IMR-90 (cell line): Measurements from ENCODE around the gene PDS5B. TPM values are rescaled to one million over a fixed set of nuclear protein-coding genes. Genes with fewer than 3 reads are reported as not detected.

ENCODE experiments used
- ATAC-seq: fragments of 200-7000 bp; cut with Tn5 transposase; 2 replicates; pipeline ENCODE4 v1.9.1; 2020; ENCODE audit warnings: low read depth, mild to moderate bottlenecking, moderate library complexity
- BruUV-seq: library from RNA; stranded (reverse); fragments of 400-500 nt; replicated peaks from 2 replicates; lab custom pipeline; 2021; lab: Mats Ljungman, UMichigan
- CTCF ChIA-PET: fragments of 300-600 bp; formaldehyde crosslinking; extraction: SDS; loops from one replicate; lab custom pipeline; 2021; ENCODE audit warnings: antibody characterized with exemption; lab: Yijun Ruan, JAX
- POLR2A ChIA-PET: fragments of 300-600 bp; sonication (Branson Sonifier 250); formaldehyde crosslinking; loops from one replicate; lab custom pipeline; 2022; ENCODE audit warnings: antibody characterized with exemption; ENCODE audit not compliant: unreplicated experiment; lab: Charles Lee
- DNase-seq: peaks from one replicate; pipeline ENCODE4 v3.0.0; 2013
- H2AFZ ChIP-seq: replicated peaks from 2 replicates; pipeline ENCODE3; 2013; ENCODE audit warnings: low read length, mild to moderate bottlenecking; ENCODE audit not compliant: poor library complexity
- H2AK5ac ChIP-seq: 2 replicates; pipeline ENCODE4 v1.6.1; 2013; ENCODE audit warnings: low read depth, low read length, inconsistent platforms
- H2AK9ac ChIP-seq: replicated peaks from 2 replicates; pipeline ENCODE3; 2013; ENCODE audit warnings: mild to moderate bottlenecking, low read depth, low read length, moderate library complexity; ENCODE audit not compliant: poor library complexity
- H2BK120ac ChIP-seq: 2 replicates; pipeline ENCODE4 v1.6.1; 2013; ENCODE audit warnings: low read depth, low read length, inconsistent platforms
- H2BK15ac ChIP-seq: 3 replicates; pipeline ENCODE4 v1.6.1; 2013; ENCODE audit warnings: low read depth, low read length, inconsistent platforms
- H2BK20ac ChIP-seq: 2 replicates; pipeline ENCODE4 v1.6.1; 2013; ENCODE audit warnings: low read depth, mild to moderate bottlenecking, inconsistent platforms, low read length, moderate library complexity
- H2BK5ac ChIP-seq: 2 replicates; pipeline ENCODE4 v1.6.1; 2013; ENCODE audit warnings: mild to moderate bottlenecking, low read depth, low read length, inconsistent platforms; ENCODE audit not compliant: poor library complexity, severe bottlenecking
- H3K14ac ChIP-seq: replicated peaks from 2 replicates; pipeline ENCODE4 v1.6.1; 2013; ENCODE audit warnings: low read depth, low read length, inconsistent platforms
- H3K18ac ChIP-seq: 2 replicates; pipeline ENCODE4 v1.6.1; 2013; ENCODE audit warnings: low read depth, low read length, control low read depth
- H3K23ac ChIP-seq: 2 replicates; pipeline ENCODE4 v1.6.1; 2013; ENCODE audit warnings: low read depth, low read length, inconsistent platforms
- H3K27ac ChIP-seq: 2 replicates; pipeline ENCODE4 v1.5.1; 2013; ENCODE audit warnings: mild to moderate bottlenecking, control low read depth, low read length; ENCODE audit not compliant: insufficient read depth
- H3K27me3 ChIP-seq: 2 replicates; pipeline ENCODE4 v1.6.1; 2013; ENCODE audit warnings: low read length; ENCODE audit not compliant: control insufficient read depth, insufficient read depth
- H3K36me3 ChIP-seq: 2 replicates; pipeline ENCODE4 v1.6.1; 2013; ENCODE audit warnings: low read length, mixed read lengths; ENCODE audit not compliant: control insufficient read depth, insufficient read depth
- H3K4ac ChIP-seq: 2 replicates; pipeline ENCODE4 v1.6.1; 2013; ENCODE audit warnings: low read depth, low read length, inconsistent platforms
- H3K4me1 ChIP-seq: 2 replicates; pipeline ENCODE4 v1.6.1; 2013; ENCODE audit warnings: low read length, mixed read lengths; ENCODE audit not compliant: control insufficient read depth, insufficient read depth
- H3K4me2 ChIP-seq: 2 replicates; pipeline ENCODE4 v1.6.1; 2013; ENCODE audit warnings: low read depth, mild to moderate bottlenecking, control low read depth, low read length, moderate library complexity
- H3K4me3 ChIP-seq: 2 replicates; pipeline ENCODE4 v1.5.1; 2013; ENCODE audit warnings: low read depth, mild to moderate bottlenecking, control low read depth, low read length, moderate library complexity; ENCODE audit not compliant: insufficient read depth
- H3K56ac ChIP-seq: 2 replicates; pipeline ENCODE4 v1.6.1; 2013; ENCODE audit warnings: low read length, inconsistent platforms; ENCODE audit not compliant: insufficient read depth; ENCODE audit errors: extremely low read depth
- H3K79me1 ChIP-seq, 2 experiments: 2 replicates each; pipeline ENCODE4 v1.6.1; 2013; ENCODE audit warnings: low read length in 2 of 2, inconsistent platforms in 1 of 2, low read depth in 1 of 2
- H3K9ac ChIP-seq: 2 replicates; pipeline ENCODE4 v1.6.1; 2013; ENCODE audit warnings: low read depth, low read length, control low read depth
- H3K9me1 ChIP-seq: 2 replicates; pipeline ENCODE4 v1.6.1; 2013; ENCODE audit warnings: low read length, inconsistent platforms; ENCODE audit not compliant: insufficient read depth
- H3K9me3 ChIP-seq: 2 replicates; pipeline ENCODE4 v1.6.1; 2013; ENCODE audit warnings: low read length; ENCODE audit not compliant: control insufficient read depth, insufficient read depth
- H4K20me1 ChIP-seq: 2 replicates; pipeline ENCODE4 v1.6.1; 2013; ENCODE audit warnings: low read length, inconsistent platforms; ENCODE audit not compliant: insufficient read depth
- H4K5ac ChIP-seq: 2 replicates; pipeline ENCODE4 v1.6.1; 2013; ENCODE audit warnings: mild to moderate bottlenecking, low read depth, low read length, control low read depth
- H4K8ac ChIP-seq, 2 experiments: 2 replicates each; pipeline ENCODE4 v1.6.1; 2013; ENCODE audit warnings: low read depth in 2 of 2, low read length in 2 of 2, control low read depth in 1 of 2, inconsistent platforms in 1 of 2
- H4K91ac ChIP-seq: 2 replicates; pipeline ENCODE4 v1.6.1; 2013; ENCODE audit warnings: low read depth, low read length, inconsistent platforms; ENCODE audit not compliant: insufficient read depth
- BHLHE40 ChIP-seq: fragments of 150-350 bp; IDR thresholded peaks from 2 replicates; pipeline ENCODE4 v1.6.1; 2016; ENCODE audit warnings: mild to moderate bottlenecking, low read depth, low read length
- CEBPB ChIP-seq: IDR thresholded peaks from 2 replicates; pipeline ENCODE4 v1.6.1; 2012; ENCODE audit warnings: low read depth, low read length, improper control_type of control experiment
- CHD1 ChIP-seq: IDR thresholded peaks from 2 replicates; pipeline ENCODE4 v1.6.1; 2012; ENCODE audit warnings: low read depth, low read length, improper control_type of control experiment
- CTCF ChIP-seq: conservative IDR thresholded peaks from 2 replicates; pipeline ENCODE4 v1.5.1; 2012; ENCODE audit warnings: mild to moderate bottlenecking, low read depth, low read length, improper control_type of control experiment
- ELK1 ChIP-seq: fragments of 150-350 bp; IDR thresholded peaks from 2 replicates; pipeline ENCODE4 v1.6.1; 2016; ENCODE audit warnings: low read depth, mild to moderate bottlenecking, low read length, moderate library complexity, borderline replicate concordance
- FOS ChIP-seq: fragments of 150-350 bp; IDR thresholded peaks from 2 replicates; pipeline ENCODE4 v1.6.1; 2016; ENCODE audit warnings: low read depth, low read length
- MAFK ChIP-seq: IDR thresholded peaks from 2 replicates; pipeline ENCODE4 v1.6.1; 2012; ENCODE audit warnings: low read depth, low read length, improper control_type of control experiment
- MAZ ChIP-seq: IDR thresholded peaks from 2 replicates; pipeline ENCODE4 v1.6.1; 2012; ENCODE audit warnings: low read depth, mild to moderate bottlenecking, low read length, improper control_type of control experiment, moderate library complexity, borderline replicate concordance
- MXI1 ChIP-seq: IDR thresholded peaks from 2 replicates; pipeline ENCODE4 v1.6.1; 2012; ENCODE audit warnings: low read depth, mild to moderate bottlenecking, low read length, moderate library complexity, borderline replicate concordance
- NFE2L2 ChIP-seq: fragments of 150-350 bp; IDR thresholded peaks from 2 replicates; pipeline ENCODE4 v1.6.1; 2016; ENCODE audit warnings: low read depth, mild to moderate bottlenecking, low read length
- POLR2A ChIP-seq: IDR thresholded peaks from 2 replicates; pipeline ENCODE4 v1.6.1; 2012; ENCODE audit warnings: mild to moderate bottlenecking, low read depth, low read length
- RAD21 ChIP-seq: IDR thresholded peaks from 2 replicates; pipeline ENCODE4 v1.6.1; 2012; ENCODE audit warnings: low read length, improper control_type of control experiment
- RCOR1 ChIP-seq: IDR thresholded peaks from 2 replicates; pipeline ENCODE4 v1.6.1; 2012; ENCODE audit warnings: mild to moderate bottlenecking, low read length, improper control_type of control experiment; ENCODE audit not compliant: insufficient replicate concordance
- RFX5 ChIP-seq: IDR thresholded peaks from 2 replicates; pipeline ENCODE4 v1.8.0; 2012; ENCODE audit warnings: low read depth, mild to moderate bottlenecking, low read length, moderate library complexity
- SMC3 ChIP-seq: fragments of 150-350 bp; IDR thresholded peaks from 2 replicates; pipeline ENCODE4 v1.6.1; 2016; ENCODE audit warnings: low read depth, mild to moderate bottlenecking, antibody characterized with exemption, low read length, moderate library complexity
- USF2 ChIP-seq: fragments of 150-350 bp; IDR thresholded peaks from 2 replicates; pipeline ENCODE4 v1.6.1; 2017; ENCODE audit warnings: mild to moderate bottlenecking, antibody characterized with exemption, low read length, low read depth
- WGBS, 2 experiments: methylation state at CpG; one replicate each; pipeline versions ENCODE4 v1.1.5 to v1.1.7; 2013; ENCODE audit warnings: missing lambda C conversion rate in 2 of 2; ENCODE audit not compliant: insufficient read length in 1 of 2; ENCODE audit errors: extremely low coverage in 2 of 2; 5-methylcytosine and 5-hydroxymethylcytosine counted together
- dilution Hi-C: fragments of 300-500 bp; cut with HindIII; formaldehyde crosslinking; loops from one replicate; pipeline ENCODE4 v1.14.3; 2018; ENCODE audit warnings: low sequenced_read_pairs; ENCODE audit not compliant: unreplicated experiment
- in situ Hi-C: fragments of 300-500 bp; cut with MboI; formaldehyde crosslinking; loops from 3 replicates; pipeline ENCODE4 v1.14.3; 2019; ENCODE audit warnings: low sequenced_read_pairs, inconsistent platforms, mixed read lengths
- intact Hi-C: fragments of 100-400 bp; cut with micrococcal nuclease; formaldehyde crosslinking; loops from 2 replicates; pipeline ENCODE4 v1.10.0; 2022
- polyA plus RNA-seq, 3 experiments: library from polyadenylated mRNA; depleted of rRNA; stranded (reverse); fragments of >200 nt; gene quantifications; 2 replicates each; pipeline ENCODE4 v1.2.3, GENCODE V29; 2012; ENCODE audit warnings: low replicate concordance in 1 of 3
- total RNA-seq: library from RNA; depleted of rRNA; stranded (reverse); fragments of >200 nt; gene quantifications from 2 replicates; pipeline ENCODE4 v1.2.3, GENCODE V29; 2012

PDS5B gene
- total and polyA plus RNA-seq, 2 of the 4 experiments (the other 2 are of a cell fraction) = 6.2 to 20.1 TPM

- H2AFZ ChIP-seq = no peak overlapping the region
- ChIA-PET POLR2A (no interaction called here), CTCF (no interaction called here)
- H3K9me1 ChIP-seq = peaks cover 3% of the 10 kb centered on the region; the same call in 1 of the 2 replicates
- intact Hi-C loops (no loop called here), in situ Hi-C loops (no loop called here), dilution Hi-C loops (no loop called here)
- peaks cover 26 to 44% of the 10 kb centered on the region in 2 experiments for H3K79me1 ChIP-seq
- BruUV-seq = no TSS peak
- no peak overlapping the region for H3K9ac ChIP-seq
- peaks cover 9% of the 10 kb centered on the region; the same call in 1 of the 2 replicates for H4K20me1 ChIP-seq
- no peak overlapping the region for H3K4me2 ChIP-seq
- H2BK120ac ChIP-seq = no peak overlapping the region
- H3K4me1 ChIP-seq = peaks cover 2% of the 10 kb centered on the region; the same call in 1 of the 2 replicates
- no peak overlapping the region for H2AK5ac ChIP-seq
- no CpG with 5 or more reads among the region's 3 CpGs for WGBS, 2 experiments
- no peak overlapping the region for H2BK5ac ChIP-seq
- no peaks in the 10 kb centered on the region; the same call in 1 of the 2 replicates for H3K9me3 ChIP-seq
- no peak overlapping the region for H2AK9ac ChIP-seq
- no peak for ATAC-seq
- no peak overlapping the region for H4K91ac ChIP-seq
- no peak overlapping the region for H3K23ac ChIP-seq
- H3K27me3 ChIP-seq = no peaks in the 10 kb centered on the region
- TF ChIP-seq CHD1 (no peak), ELK1 (no peak), SMC3 (no peak), USF2 (no peak), CTCF (no peak), MAFK (no peak), RFX5 (no peak), NFE2L2 (no peak), POLR2A (no peak), MAZ (no peak), BHLHE40 (no peak), MXI1 (no peak), RAD21 (no peak), CEBPB (no peak), RCOR1 (no peak), FOS (no peak)
- H2BK15ac ChIP-seq = no peak overlapping the region
- H3K14ac ChIP-seq = no peak overlapping the region; the same call in 1 of the 2 replicates
- no peak for DNase-seq
- no peak overlapping the region for H4K8ac ChIP-seq
- no peak overlapping the region for H3K4me3 ChIP-seq
- no peak overlapping the region for H3K56ac ChIP-seq
- no peak overlapping the region for H3K4ac ChIP-seq
- H3K36me3 ChIP-seq = peaks cover 7% of the 10 kb centered on the region
- H3K27ac ChIP-seq = no peak overlapping the region
- no peak overlapping the region for H4K5ac ChIP-seq
- no peak overlapping the region for H2BK20ac ChIP-seq
- H3K18ac ChIP-seq = no peak overlapping the region
Measured at GRCh38 chr13:32657309-32657708, 71.1 kb downstream of the PDS5B start.
